ENCODE data around the gene SDK1.

DNA sequence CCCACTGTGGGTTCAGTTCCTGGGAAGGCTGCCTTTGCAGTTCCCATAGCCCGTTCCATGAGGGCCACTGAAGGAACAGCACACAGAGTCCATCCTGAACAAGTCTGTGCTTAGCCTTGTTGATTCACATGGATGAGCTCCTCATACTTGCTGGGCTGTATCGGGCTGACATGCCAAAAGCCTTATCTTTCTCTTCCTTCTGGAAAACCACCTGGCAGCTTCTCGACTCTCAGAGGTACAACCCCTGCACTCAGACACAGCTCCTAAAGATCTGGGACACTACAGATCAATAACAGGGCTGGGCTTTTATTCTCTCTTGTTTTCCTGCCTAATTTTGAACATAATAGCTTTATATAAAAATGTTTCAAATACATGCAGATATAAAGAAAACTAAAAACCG lies 667.2 kb downstream of the SDK1 start:
- TF ChIP-seq, protein P1, sequence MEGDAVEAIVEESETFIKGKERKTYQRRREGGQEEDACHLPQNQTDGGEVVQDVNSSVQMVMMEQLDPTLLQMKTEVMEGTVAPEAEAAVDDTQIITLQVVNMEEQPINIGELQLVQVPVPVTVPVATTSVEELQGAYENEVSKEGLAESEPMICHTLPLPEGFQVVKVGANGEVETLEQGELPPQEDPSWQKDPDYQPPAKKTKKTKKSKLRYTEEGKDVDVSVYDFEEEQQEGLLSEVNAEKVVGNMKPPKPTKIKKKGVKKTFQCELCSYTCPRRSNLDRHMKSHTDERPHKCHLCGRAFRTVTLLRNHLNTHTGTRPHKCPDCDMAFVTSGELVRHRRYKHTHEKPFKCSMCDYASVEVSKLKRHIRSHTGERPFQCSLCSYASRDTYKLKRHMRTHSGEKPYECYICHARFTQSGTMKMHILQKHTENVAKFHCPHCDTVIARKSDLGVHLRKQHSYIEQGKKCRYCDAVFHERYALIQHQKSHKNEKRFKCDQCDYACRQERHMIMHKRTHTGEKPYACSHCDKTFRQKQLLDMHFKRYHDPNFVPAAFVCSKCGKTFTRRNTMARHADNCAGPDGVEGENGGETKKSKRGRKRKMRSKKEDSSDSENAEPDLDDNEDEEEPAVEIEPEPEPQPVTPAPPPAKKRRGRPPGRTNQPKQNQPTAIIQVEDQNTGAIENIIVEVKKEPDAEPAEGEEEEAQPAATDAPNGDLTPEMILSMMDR (IDR thresholded peaks at IDR 0.05), result no peak
- TF ChIP-seq POLR2A (IDR thresholded peaks at IDR 0.05), result no peak

All from body of pancreas (tissue), 4 donors.